OCI-LY7 (cell line): ENCODE results near the gene ASMT. TPM values are rescaled to one million over a fixed set of nuclear protein-coding genes. Genes with fewer than 3 reads are reported as not detected.

Experiments
- BruUV-seq: library from RNA; stranded (reverse); fragments of 400-500 nt; replicated peaks from 2 replicates; lab custom pipeline; 2021; lab: Mats Ljungman, UMichigan
- CTCF ChIA-PET: fragments of 300-600 bp; sonication (Branson Sonifier 250); formaldehyde crosslinking; loops from one replicate; lab custom pipeline; 2022; ENCODE audit warnings: antibody characterized with exemption; ENCODE audit not compliant: unreplicated experiment; lab: Charles Lee
- POLR2A ChIA-PET: fragments of 300-600 bp; sonication (Branson Sonifier 250); formaldehyde crosslinking; loops from one replicate; lab custom pipeline; 2022; ENCODE audit warnings: antibody characterized with exemption; lab: Charles Lee
- DNase-seq: peaks from one replicate; pipeline ENCODE4 v3.0.0-alpha.2; 2015; ENCODE audit warnings: low spot score
- H2AFZ ChIP-seq: fragments of 200-600 bp; sonication (generic), shearing (Covaris generic); 2 replicates; pipeline ENCODE4 v1.6.1; 2014; ENCODE audit warnings: mild to moderate bottlenecking, antibody characterized with exemption, low read length, moderate library complexity
- H3K27ac ChIP-seq: fragments of 200-600 bp; sonication (generic); 2 replicates; pipeline ENCODE4 v1.5.1; 2014; ENCODE audit warnings: mixed run types, low read depth, mild to moderate bottlenecking, moderate library complexity, low read length, inconsistent platforms; ENCODE audit not compliant: poor library complexity, severe bottlenecking
- H3K36me3 ChIP-seq: fragments of 200-600 bp; sonication (generic); 2 replicates; pipeline ENCODE4 v1.6.1; 2014; ENCODE audit warnings: mild to moderate bottlenecking, antibody characterized with exemption, low read length, moderate library complexity, mixed read lengths; ENCODE audit not compliant: insufficient read depth
- H3K4me1 ChIP-seq: fragments of 200-600 bp; sonication (generic); 2 replicates; pipeline ENCODE4 v1.5.1; 2014; ENCODE audit warnings: mild to moderate bottlenecking, low read length; ENCODE audit not compliant: insufficient read depth, poor library complexity, severe bottlenecking
- H3K4me2 ChIP-seq: fragments of 200-600 bp; sonication (generic); 2 replicates; pipeline ENCODE4 v1.6.1; 2014; ENCODE audit warnings: mild to moderate bottlenecking, low read length
- H3K4me3 ChIP-seq: fragments of 200-600 bp; sonication (generic); 2 replicates; pipeline ENCODE4 v1.5.1; 2014; ENCODE audit warnings: mild to moderate bottlenecking, low read depth, low read length; ENCODE audit not compliant: poor library complexity, severe bottlenecking
- H3K79me2 ChIP-seq: fragments of 200-600 bp; sonication (generic); 2 replicates; pipeline ENCODE4 v1.6.1; 2016; ENCODE audit warnings: low read depth, mild to moderate bottlenecking, low read length, moderate library complexity, mixed read lengths; ENCODE audit not compliant: insufficient read depth
- H3K9me2 ChIP-seq: fragments of 200-600 bp; sonication (generic); 2 replicates; pipeline ENCODE4 v1.6.1; 2016; ENCODE audit warnings: mild to moderate bottlenecking, low read length, mixed read lengths; ENCODE audit not compliant: insufficient read depth
- H3K9me3 ChIP-seq: fragments of 200-600 bp; sonication (generic); 2 replicates; pipeline ENCODE4 v1.6.1; 2014; ENCODE audit warnings: mild to moderate bottlenecking, mixed run types, low read length, mixed read lengths
- H4K20me1 ChIP-seq: fragments of 200-600 bp; sonication (generic); 2 replicates; pipeline ENCODE4 v1.6.1; 2014; ENCODE audit warnings: mild to moderate bottlenecking, antibody characterized with exemption, low read length, moderate library complexity, mixed read lengths; ENCODE audit not compliant: insufficient read depth
- CTCF ChIP-seq: fragments of 200-600 bp; sonication (generic); conservative IDR thresholded peaks from 2 replicates; pipeline ENCODE4 v1.5.1; 2014; ENCODE audit warnings: mild to moderate bottlenecking, antibody characterized with exemption, low read length, moderate library complexity, mixed read lengths
- EZH2phosphoT487 ChIP-seq: fragments of 200-600 bp; sonication (generic); IDR thresholded peaks from 2 replicates; pipeline ENCODE4 v1.6.1; 2018; ENCODE audit warnings: low read depth, borderline replicate concordance, mild to moderate bottlenecking, mixed run types, antibody characterized with exemption, low read length, moderate library complexity, mixed read lengths
- intact Hi-C: fragments of 100-400 bp; cut with micrococcal nuclease; formaldehyde crosslinking; loops from one replicate; pipeline ENCODE4 v1.10.0; 2022; ENCODE audit not compliant: unreplicated experiment
- total RNA-seq, 2 experiments: library from RNA; depleted of rRNA in 1 of 2; stranded (reverse); fragments of >200 nt in 1 of 2; shearing (Covaris generic) in 1 of 2; gene quantifications; 2 replicates each; pipeline ENCODE4 v1.2.3, GENCODE V29; 2014 to 2022

ASMT gene
- total RNA-seq, 2 experiments from 2014 or later, result 0.16 TPM; not detected in 1

DNA sequence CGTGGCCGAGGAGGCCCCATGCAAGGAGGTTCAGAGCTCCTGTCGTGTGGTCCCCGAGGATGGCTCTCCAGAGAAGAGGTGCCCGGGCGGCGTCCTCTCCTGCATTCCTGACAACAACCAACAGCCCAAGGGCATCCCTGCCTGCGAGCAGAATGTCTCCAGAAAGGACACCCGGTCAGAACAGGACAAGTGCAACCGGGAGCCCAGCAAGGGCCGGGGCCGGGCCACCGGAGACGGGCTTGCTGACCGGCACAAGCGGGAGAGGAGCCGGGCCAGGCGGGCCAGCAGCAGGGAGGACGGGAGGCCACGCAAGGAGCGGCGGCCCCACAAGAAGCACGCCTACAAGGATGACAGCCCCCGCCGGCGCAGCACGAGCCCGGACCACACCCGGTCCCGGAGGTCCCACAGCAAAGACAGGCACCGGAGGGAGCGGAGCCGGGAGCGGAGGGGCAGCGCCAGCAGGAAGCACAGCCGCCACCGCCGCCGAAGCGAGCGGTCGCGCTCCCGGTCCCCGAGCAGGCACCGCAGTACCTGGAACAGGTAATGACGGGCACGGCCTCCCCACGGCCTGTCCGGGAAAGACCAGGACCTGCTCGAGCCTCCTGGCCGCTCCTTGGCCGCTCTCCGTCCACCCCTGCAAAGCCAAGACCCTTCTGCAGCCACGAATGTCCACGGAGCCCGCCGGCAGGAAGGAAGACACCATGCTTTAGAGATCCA, 13.7 kb upstream of the ASMT start:
- H3K9me2 ChIP-seq, result no peaks in the 10 kb centered on the region
- no peaks in the 10 kb centered on the region for H4K20me1 ChIP-seq
- no peaks in the 10 kb centered on the region for H3K4me1 ChIP-seq
- H2AFZ ChIP-seq, result no peak overlapping the region
- no TSS peak for BruUV-seq
- TF ChIP-seq EZH2phosphoT487 (no peak), CTCF (no peak)
- ChIA-PET POLR2A (no interaction called here), CTCF (no interaction called here)
- peaks cover 89% of the 10 kb centered on the region for H3K36me3 ChIP-seq
- peaks cover 7% of the 10 kb centered on the region; the same call in 1 of the 2 replicates for H3K9me3 ChIP-seq
- no peak for DNase-seq
- H3K4me3 ChIP-seq, result no peak overlapping the region
- H3K79me2 ChIP-seq, result no peaks in the 10 kb centered on the region
- H3K27ac ChIP-seq, result no peak overlapping the region
- intact Hi-C loops, result no loop called here
- H3K4me2 ChIP-seq, result no peak overlapping the region

- ChIA-PET POLR2A (no interaction called here), CTCF (no interaction called here)
- no peak for DNase-seq
- Histone ChIP-seq H3K9me3 (peaks cover 7% of the 10 kb centered on the region; the same call in 1 of the 2 replicates), H3K9me2 (no peaks in the 10 kb centered on the region), H3K4me2 (no peak overlapping the region), H4K20me1 (no peaks in the 10 kb centered on the region), H2AFZ (no peak overlapping the region), H3K4me1 (no peaks in the 10 kb centered on the region), H3K4me3 (no peak overlapping the region), H3K36me3 (peaks cover 91% of the 10 kb centered on the region), H3K27ac (no peak overlapping the region), H3K79me2 (no peaks in the 10 kb centered on the region)
- TF ChIP-seq CTCF, result no peak
- no peak for TF ChIP-seq EZH2phosphoT487
- intact Hi-C loops, result no loop called here
- no TSS peak for BruUV-seq
Observed at GRCh38 chrX:1601768-1602085, 13.1 kb upstream of the ASMT start.

DNA sequence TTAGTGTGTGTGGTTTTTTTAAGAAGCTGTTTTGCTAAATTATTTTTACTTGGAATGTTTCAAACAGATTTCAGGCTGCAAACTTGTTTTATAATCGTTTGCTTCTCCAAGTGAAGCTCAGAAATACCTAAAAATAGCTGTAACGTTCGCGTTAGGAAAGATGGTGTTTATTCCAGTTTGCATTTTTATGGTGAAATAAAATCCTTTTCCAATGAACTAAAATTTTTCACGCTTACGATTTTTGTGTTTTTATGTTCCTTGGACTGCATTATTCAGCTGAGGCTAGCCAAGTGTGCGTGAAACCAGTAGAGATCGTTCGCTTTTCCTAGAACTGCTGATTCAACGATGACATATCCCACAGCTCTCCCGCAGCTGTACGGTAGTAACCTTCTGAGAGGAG, 12.6 kb upstream of the ASMT start:
- Histone ChIP-seq H3K27ac (no peak overlapping the region), H4K20me1 (no peaks in the 10 kb centered on the region), H3K79me2 (no peaks in the 10 kb centered on the region), H3K4me3 (no peak overlapping the region), H3K4me2 (no peak overlapping the region), H2AFZ (no peak overlapping the region), H3K36me3 (peaks cover 85% of the 10 kb centered on the region), H3K9me2 (no peaks in the 10 kb centered on the region), H3K4me1 (no peaks in the 10 kb centered on the region), H3K9me3 (peaks cover 7% of the 10 kb centered on the region; the same call in 1 of the 2 replicates)
- no peak for DNase-seq
- no peak for TF ChIP-seq CTCF
- BruUV-seq, result no TSS peak
- intact Hi-C loops, result no loop called here
- POLR2A ChIA-PET, result no interaction called here
- CTCF ChIA-PET, result no interaction called here
